Stimulated activated CD8-positive, alpha-beta memory T cell treated with anti-CD3 and anti-CD28 coated beads, Interleukin-12 subunit alpha, Interleukin-12 subunit beta, amount 100 ng/mL, for 24 hours (primary cell): ENCODE data around the gene ELMO3.

Experiments used
- DNase-seq: peaks from one replicate; pipeline ENCODE4 v3.0.0-alpha.2; 2020; ENCODE audit errors: extremely low read depth

Gene ELMO3

GRCh38 chr16:67223992-67224391 is 25.1 kb downstream of the ELMO3 start:
- no peak for DNase-seq

- no peak for DNase-seq
Measured at GRCh38 chr16:67226295-67226803, 27.4 kb downstream of the ELMO3 start.

GRCh38 chr16:67226804-67227566 is 28.1 kb downstream of the ELMO3 start, which contains the start of gene TMEM208:
Gene TMEM208, plus strand, starts transcription at chr16:67227130. Its CDS starts 89 bp downstream, at chr16:67227219.
- peak; percentile 95 for DNase-seq

- no peak for DNase-seq
Measured at GRCh38 chr16:67227567-67227921, 28.6 kb downstream of the ELMO3 start.

GRCh38 chr16:67228034-67228785 is 29.3 kb downstream of the ELMO3 start:
- no peak for DNase-seq

GRCh38 chr16:67228905-67229304 is 30.0 kb downstream of the ELMO3 start:
- DNase-seq, result no peak

GRCh38 chr16:67229906-67230808 is 31.2 kb downstream of the ELMO3 start:
- no peak for DNase-seq

GRCh38 chr16:67230809-67231660 is 32.1 kb downstream of the ELMO3 start:
- DNase-seq, result no peak

GRCh38 chr16:67233596-67233995 is 34.7 kb downstream of the ELMO3 start:
- no peak for DNase-seq

GRCh38 chr16:67234180-67234597 is 35.3 kb downstream of the ELMO3 start:
- DNase-seq, result no peak

- no peak for DNase-seq
Measured at GRCh38 chr16:67235816-67236562, 37.1 kb downstream of the ELMO3 start.

- peak; percentile 56 for DNase-seq
Measured at GRCh38 chr16:67236563-67237395, 37.8 kb downstream of the ELMO3 start.

- DNase-seq, result no peak
Measured at GRCh38 chr16:67237396-67238277, 38.7 kb downstream of the ELMO3 start.

GRCh38 chr16:67238278-67238575 is 39.3 kb downstream of the ELMO3 start:
- no peak for DNase-seq

GRCh38 chr16:67238806-67239470 is 40.0 kb downstream of the ELMO3 start:
- DNase-seq, result no peak

- DNase-seq, result no peak
Measured at GRCh38 chr16:67240506-67240905, 41.6 kb downstream of the ELMO3 start.

- DNase-seq, result no peak
Measured at GRCh38 chr16:67241008-67241900, 42.3 kb downstream of the ELMO3 start.
